ENCODE results near the gene TRIO.

DNA sequence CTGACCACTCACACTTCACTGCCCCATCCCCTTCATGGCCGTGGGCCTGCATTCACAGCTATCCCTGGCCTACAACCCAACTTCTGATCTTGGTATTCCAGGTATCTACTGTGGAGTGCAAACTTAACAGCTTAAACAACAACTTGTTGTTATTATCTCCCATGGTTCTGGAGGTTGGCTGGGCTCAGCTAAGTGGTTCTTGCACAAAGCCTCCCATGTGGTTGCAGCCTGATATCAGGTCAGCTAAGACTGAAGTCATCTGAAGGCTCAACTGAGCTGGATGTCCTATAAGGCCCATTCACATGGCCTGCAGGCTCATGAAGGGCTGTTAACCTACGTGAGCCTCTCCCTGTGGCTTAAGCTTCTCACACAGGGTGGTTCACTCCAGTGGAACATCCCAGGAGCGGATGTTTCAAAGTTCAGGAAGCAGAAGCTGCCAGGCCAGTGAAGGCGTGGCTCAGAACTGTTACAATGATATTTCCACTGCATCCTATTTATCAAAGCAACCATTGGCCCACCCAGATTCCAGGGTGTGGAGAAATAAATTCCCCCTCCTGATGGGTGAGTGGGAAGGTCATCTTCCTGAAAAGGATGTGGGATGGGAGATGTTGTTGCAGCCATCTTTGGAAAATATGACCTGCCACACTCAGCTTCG, 30.0 kb upstream of the TRIO start:
- TF ChIP-seq GLIS3 (CRISPR knock-in tag; IDR thresholded peaks at IDR 0.05) = no peak
- no peak for TF ChIP-seq RARB (CRISPR knock-in tag; IDR thresholded peaks at IDR 0.05)
- TF ChIP-seq ZFP30 (CRISPR knock-in tag; IDR thresholded peaks at IDR 0.05) = no peak
- no peak for TF ChIP-seq ZNF565 (CRISPR knock-in tag; conservative IDR thresholded peaks at IDR 0.05; ENCODE audit: low read depth)
- no peak for TF ChIP-seq PATZ1 (CRISPR knock-in tag; IDR thresholded peaks at IDR 0.05; ENCODE audit: borderline replicate concordance)
- TF ChIP-seq ZNF8 (CRISPR knock-in tag; IDR thresholded peaks at IDR 0.05) = no peak
- no peak for TF ChIP-seq ZFP3 (CRISPR knock-in tag; IDR thresholded peaks at IDR 0.05)
- TF ChIP-seq ESRRG (CRISPR knock-in tag; IDR thresholded peaks at IDR 0.05) = no peak
- no peak for TF ChIP-seq CSDC2 (CRISPR knock-in tag; IDR thresholded peaks at IDR 0.05)
- TF ChIP-seq ARNTL (CRISPR knock-in tag; IDR thresholded peaks at IDR 0.05; ENCODE audit: borderline replicate concordance, low read depth) = no peak
- TF ChIP-seq TSHZ2 (CRISPR knock-in tag; IDR thresholded peaks at IDR 0.05) = no peak
- TF ChIP-seq TCF4 (CRISPR knock-in tag; IDR thresholded peaks at IDR 0.05; ENCODE audit: borderline replicate concordance) = no peak
- TF ChIP-seq ISL1 (CRISPR knock-in tag; IDR thresholded peaks at IDR 0.05) = no peak
- TF ChIP-seq ZNF70 (CRISPR knock-in tag; IDR thresholded peaks at IDR 0.05) = no peak
